GM23338 (cell line): ENCODE measurements around the gene WNK2. TPM values are rescaled to one million over a fixed set of nuclear protein-coding genes. Genes with fewer than 3 reads are reported as not detected.

Source experiments
- ATAC-seq: fragments of 200-7000 bp; cut with Tn5 transposase; 3 replicates; pipeline ENCODE4 v1.9.1; 2020
- DNase-seq: peaks from one replicate; pipeline ENCODE4 v3.0.0-alpha.2; 2015; ENCODE audit warnings: low spot score
- H2AFZ ChIP-seq: fragments of 200-600 bp; sonication (generic); 2 replicates; pipeline ENCODE4 v1.8.0; 2016; ENCODE audit warnings: antibody characterized with exemption, mild to moderate bottlenecking, moderate library complexity
- H3F3A ChIP-seq: fragments of 200-600 bp; sonication (generic); replicated peaks from 2 replicates; pipeline ENCODE4 v1.8.0; 2017; ENCODE audit warnings: antibody characterized with exemption, mixed run types, low read depth
- H3K27ac ChIP-seq: fragments of 200-600 bp; sonication (generic); 2 replicates; pipeline ENCODE4 v1.6.1; 2016; ENCODE audit warnings: low read depth
- H3K27me3 ChIP-seq: fragments of 200-600 bp; sonication (generic); 2 replicates; pipeline ENCODE4 v1.8.0; 2016; ENCODE audit warnings: mild to moderate bottlenecking, mixed run types, moderate library complexity; ENCODE audit not compliant: insufficient read depth
- H3K36me3 ChIP-seq: fragments of 200-600 bp; sonication (generic); 2 replicates; pipeline ENCODE4 v1.8.0; 2016; ENCODE audit warnings: mild to moderate bottlenecking; ENCODE audit not compliant: insufficient read depth
- H3K4me1 ChIP-seq: fragments of 200-600 bp; sonication (generic); 2 replicates; pipeline ENCODE4 v1.8.0; 2016; ENCODE audit warnings: mild to moderate bottlenecking, moderate library complexity; ENCODE audit not compliant: insufficient read depth
- H3K4me2 ChIP-seq: fragments of 200-600 bp; sonication (generic); 2 replicates; pipeline ENCODE4 v1.7.1; 2017; ENCODE audit warnings: mixed run types
- H3K4me3 ChIP-seq: fragments of 200-600 bp; sonication (generic); 2 replicates; pipeline ENCODE4 v1.6.1; 2016; ENCODE audit warnings: mixed run types
- H3K79me2 ChIP-seq: fragments of 200-600 bp; sonication (generic); replicated peaks from 2 replicates; pipeline ENCODE4 v1.8.0; 2017; ENCODE audit warnings: mild to moderate bottlenecking; ENCODE audit not compliant: insufficient read depth
- H3K9me2 ChIP-seq: fragments of 200-600 bp; sonication (generic); 2 replicates; pipeline ENCODE4 v1.8.0; 2017; ENCODE audit not compliant: insufficient read depth
- H4K20me1 ChIP-seq: fragments of 200-600 bp; sonication (generic); replicated peaks from 2 replicates; pipeline ENCODE4 v1.8.0; 2017; ENCODE audit warnings: mild to moderate bottlenecking; ENCODE audit not compliant: insufficient read depth
- H3K27ac Mint-ChIP-seq: 2 replicates; pipeline ENCODE4 v1.8.0; 2020; ENCODE audit warnings: inconsistent platforms, mild to moderate bottlenecking, moderate library complexity, mixed read lengths
- H3K27me3 Mint-ChIP-seq: 3 replicates; pipeline ENCODE4 v1.8.0; 2022; ENCODE audit warnings: low read depth, mild to moderate bottlenecking, moderate library complexity, mixed read lengths, inconsistent platforms; ENCODE audit not compliant: insufficient read depth, poor library complexity
- H3K36me3 Mint-ChIP-seq: 3 replicates; pipeline ENCODE4 v1.8.0; 2021; ENCODE audit warnings: low read depth, mild to moderate bottlenecking, inconsistent platforms, moderate library complexity, mixed read lengths
- H3K4me1 Mint-ChIP-seq: 3 replicates; pipeline ENCODE4 v1.8.0; 2020; ENCODE audit warnings: mild to moderate bottlenecking, inconsistent platforms, mixed read lengths
- H3K4me3 Mint-ChIP-seq: 3 replicates; pipeline ENCODE4 v1.8.0; 2021; ENCODE audit warnings: moderate library complexity, mild to moderate bottlenecking, inconsistent platforms, mixed read lengths
- H3K9me3 Mint-ChIP-seq: 3 replicates; pipeline ENCODE4 v1.8.0; 2020; ENCODE audit warnings: moderate library complexity, mild to moderate bottlenecking, inconsistent platforms, mixed read lengths
- CREB1 ChIP-seq: fragments of 250-450 bp; sonication (Bioruptor Pico); IDR thresholded peaks from 2 replicates; pipeline ENCODE4 v1.5.0; 2020; ENCODE audit warnings: low read depth, mild to moderate bottlenecking, moderate library complexity
- EZH2 ChIP-seq: fragments of 200-600 bp; sonication (generic); IDR thresholded peaks from one replicate; pipeline ENCODE4 v1.8.0; 2017; ENCODE audit warnings: antibody characterized with exemption, mild to moderate bottlenecking, low read depth; ENCODE audit not compliant: unreplicated experiment
- EZH2phosphoT487 ChIP-seq: fragments of 200-600 bp; sonication (generic); IDR thresholded peaks from one replicate; pipeline ENCODE4 v1.8.1; 2018; ENCODE audit warnings: antibody characterized with exemption; ENCODE audit not compliant: unreplicated experiment
- NANOG ChIP-seq: IDR thresholded peaks from 2 replicates; pipeline ENCODE4 v1.6.1; 2016; ENCODE audit warnings: antibody characterized with exemption, borderline replicate concordance
- STAT1 ChIP-seq: IDR thresholded peaks from one replicate; pipeline ENCODE4 v1.6.1; 2016; ENCODE audit warnings: antibody characterized with exemption; ENCODE audit not compliant: unreplicated experiment
- ZNF114 ChIP-seq: fragments of 250-450 bp; sonication (Bioruptor Pico); IDR thresholded peaks from 2 replicates; pipeline ENCODE4 v1.5.0; 2020; ENCODE audit warnings: mild to moderate bottlenecking, moderate library complexity
- polyA plus RNA-seq: library from polyadenylated mRNA; unstranded; fragments of >200 nt; fragmentation: Nextera tagmentation; extraction: Ambion mirVana; gene quantifications from 2 replicates; pipeline ENCODE4 v1.2.1, GENCODE V29; 2016
- total RNA-seq: library from RNA; depleted of rRNA; stranded (reverse); fragments of >200 nt; shearing (Covaris generic); gene quantifications from 2 replicates; pipeline ENCODE4 v1.2.3, GENCODE V29; 2014
- TF ChIP-seq, protein P1 (sequence below): IDR thresholded peaks from one replicate; pipeline ENCODE4 v1.6.1; 2018; ENCODE audit warnings: antibody characterized with exemption; ENCODE audit not compliant: unreplicated experiment
- TF ChIP-seq, protein P2 (sequence below): IDR thresholded peaks from 2 replicates; pipeline ENCODE4 v1.6.1; 2016; ENCODE audit warnings: antibody characterized with exemption
- TF ChIP-seq, protein P3 (sequence below), 2 experiments: fragments of 200-600 bp in 1 of 2; sonication (generic) in 1 of 2; conservative IDR thresholded peaks; 2 replicates each; pipeline versions ENCODE4 v1.5.1 to v1.6.1; 2016 to 2017; ENCODE audit warnings: antibody characterized with exemption in 2 of 2, low read depth in 2 of 2, mild to moderate bottlenecking in 2 of 2, moderate library complexity in 1 of 2

Gene WNK2
- total and polyA plus RNA-seq, 2 experiments from 2014 or later: 56.4 to 102 TPM

DNA sequence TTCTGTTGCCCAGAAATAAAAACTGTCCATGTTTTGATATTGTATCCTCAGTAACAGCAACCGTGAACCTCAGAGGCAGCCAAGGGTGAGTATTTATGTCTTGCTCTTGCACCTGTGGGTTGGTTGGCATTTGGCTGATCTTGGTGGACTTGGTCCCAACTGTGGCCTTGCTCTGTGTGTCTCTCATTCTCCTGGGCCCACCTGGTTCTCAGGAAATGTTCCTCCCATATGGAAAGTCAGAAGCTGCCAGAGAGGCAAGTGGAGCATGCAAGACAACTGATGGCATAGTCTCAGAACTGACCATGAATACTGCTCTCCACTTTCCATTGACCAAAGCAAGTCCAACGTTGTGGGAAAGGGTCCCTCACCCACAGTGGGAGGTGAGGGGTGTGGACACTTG is 36.3 kb upstream of the WNK2 start (continued):
- TF ChIP-seq ZNF114: no peak
- no peak for TF ChIP-seq STAT1
- TF ChIP-seq EZH2phosphoT487: no peak

DNA sequence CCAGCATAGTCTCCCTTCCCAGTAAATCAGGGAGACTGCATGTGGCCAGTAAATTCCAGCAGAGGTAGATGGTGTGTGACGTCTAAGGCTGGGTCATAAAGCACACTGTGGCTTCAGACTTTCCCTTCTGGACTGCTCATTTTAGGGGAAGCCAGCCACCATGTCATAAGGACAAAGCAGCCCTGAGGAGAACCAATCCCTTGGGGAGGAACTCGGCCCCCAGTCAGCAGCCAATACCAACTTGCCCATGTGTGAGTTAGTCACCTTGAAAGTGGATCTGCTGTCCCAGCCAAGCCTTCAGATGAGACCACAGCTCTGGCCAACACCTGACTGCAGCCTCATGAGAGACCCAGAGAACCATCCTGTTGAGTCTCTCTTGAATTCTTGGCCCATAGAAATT is 35.2 kb upstream of the WNK2 start:
- H3K36me3 Mint-ChIP-seq: no peaks in the 10 kb centered on the region

DNA sequence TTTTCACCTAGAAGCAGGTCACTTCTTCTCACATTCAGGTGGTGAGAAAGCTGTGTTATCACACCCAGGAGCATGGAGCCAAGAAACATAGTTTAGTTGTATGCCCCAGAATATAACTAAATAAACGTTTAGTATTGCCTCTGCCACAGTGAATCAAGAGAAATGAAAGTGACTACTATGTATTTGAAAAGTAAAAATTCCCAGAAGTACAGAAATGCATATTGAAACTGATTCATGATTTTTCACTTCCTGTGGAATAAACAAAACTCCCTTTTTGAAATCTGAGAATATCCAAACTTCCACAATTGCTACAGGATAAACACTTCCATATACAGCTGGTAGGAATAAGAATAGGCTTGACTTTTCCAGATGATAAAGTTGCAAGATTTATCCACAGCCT is 34.6 kb upstream of the WNK2 start:
- Histone ChIP-seq H4K20me1 (no peaks in the 10 kb centered on the region), H3F3A (no peaks in the 10 kb centered on the region), H3K4me3 (no peak overlapping the region), H3K79me2 (no peaks in the 10 kb centered on the region), H3K4me1 (no peaks in the 10 kb centered on the region), H3K4me2 (no peak overlapping the region), H3K27ac (no peak overlapping the region), H3K9me2 (no peaks in the 10 kb centered on the region; the same call in 1 of the 2 replicates), H2AFZ (no peak overlapping the region), H3K27me3 (no peaks in the 10 kb centered on the region), H3K36me3 (no peaks in the 10 kb centered on the region)
- Mint-ChIP-seq H3K4me3 (no peak overlapping the region), H3K36me3 (no peaks in the 10 kb centered on the region), H3K27ac (no peak overlapping the region), H3K9me3 (no peaks in the 10 kb centered on the region; the same call in 2 of the 3 replicates), H3K27me3 (peaks cover 1% of the 10 kb centered on the region), H3K4me1 (peaks cover 2% of the 10 kb centered on the region; the same call in 2 of the 3 replicates)
- ATAC-seq (no peak), DNase-seq (no peak)
- no peak for TF ChIP-seq EZH2
- TF ChIP-seq, protein P1, sequence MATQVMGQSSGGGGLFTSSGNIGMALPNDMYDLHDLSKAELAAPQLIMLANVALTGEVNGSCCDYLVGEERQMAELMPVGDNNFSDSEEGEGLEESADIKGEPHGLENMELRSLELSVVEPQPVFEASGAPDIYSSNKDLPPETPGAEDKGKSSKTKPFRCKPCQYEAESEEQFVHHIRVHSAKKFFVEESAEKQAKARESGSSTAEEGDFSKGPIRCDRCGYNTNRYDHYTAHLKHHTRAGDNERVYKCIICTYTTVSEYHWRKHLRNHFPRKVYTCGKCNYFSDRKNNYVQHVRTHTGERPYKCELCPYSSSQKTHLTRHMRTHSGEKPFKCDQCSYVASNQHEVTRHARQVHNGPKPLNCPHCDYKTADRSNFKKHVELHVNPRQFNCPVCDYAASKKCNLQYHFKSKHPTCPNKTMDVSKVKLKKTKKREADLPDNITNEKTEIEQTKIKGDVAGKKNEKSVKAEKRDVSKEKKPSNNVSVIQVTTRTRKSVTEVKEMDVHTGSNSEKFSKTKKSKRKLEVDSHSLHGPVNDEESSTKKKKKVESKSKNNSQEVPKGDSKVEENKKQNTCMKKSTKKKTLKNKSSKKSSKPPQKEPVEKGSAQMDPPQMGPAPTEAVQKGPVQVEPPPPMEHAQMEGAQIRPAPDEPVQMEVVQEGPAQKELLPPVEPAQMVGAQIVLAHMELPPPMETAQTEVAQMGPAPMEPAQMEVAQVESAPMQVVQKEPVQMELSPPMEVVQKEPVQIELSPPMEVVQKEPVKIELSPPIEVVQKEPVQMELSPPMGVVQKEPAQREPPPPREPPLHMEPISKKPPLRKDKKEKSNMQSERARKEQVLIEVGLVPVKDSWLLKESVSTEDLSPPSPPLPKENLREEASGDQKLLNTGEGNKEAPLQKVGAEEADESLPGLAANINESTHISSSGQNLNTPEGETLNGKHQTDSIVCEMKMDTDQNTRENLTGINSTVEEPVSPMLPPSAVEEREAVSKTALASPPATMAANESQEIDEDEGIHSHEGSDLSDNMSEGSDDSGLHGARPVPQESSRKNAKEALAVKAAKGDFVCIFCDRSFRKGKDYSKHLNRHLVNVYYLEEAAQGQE: no peak
- TF ChIP-seq, protein P2, sequence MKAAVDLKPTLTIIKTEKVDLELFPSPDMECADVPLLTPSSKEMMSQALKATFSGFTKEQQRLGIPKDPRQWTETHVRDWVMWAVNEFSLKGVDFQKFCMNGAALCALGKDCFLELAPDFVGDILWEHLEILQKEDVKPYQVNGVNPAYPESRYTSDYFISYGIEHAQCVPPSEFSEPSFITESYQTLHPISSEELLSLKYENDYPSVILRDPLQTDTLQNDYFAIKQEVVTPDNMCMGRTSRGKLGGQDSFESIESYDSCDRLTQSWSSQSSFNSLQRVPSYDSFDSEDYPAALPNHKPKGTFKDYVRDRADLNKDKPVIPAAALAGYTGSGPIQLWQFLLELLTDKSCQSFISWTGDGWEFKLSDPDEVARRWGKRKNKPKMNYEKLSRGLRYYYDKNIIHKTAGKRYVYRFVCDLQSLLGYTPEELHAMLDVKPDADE: no peak
- TF ChIP-seq, protein P3, sequence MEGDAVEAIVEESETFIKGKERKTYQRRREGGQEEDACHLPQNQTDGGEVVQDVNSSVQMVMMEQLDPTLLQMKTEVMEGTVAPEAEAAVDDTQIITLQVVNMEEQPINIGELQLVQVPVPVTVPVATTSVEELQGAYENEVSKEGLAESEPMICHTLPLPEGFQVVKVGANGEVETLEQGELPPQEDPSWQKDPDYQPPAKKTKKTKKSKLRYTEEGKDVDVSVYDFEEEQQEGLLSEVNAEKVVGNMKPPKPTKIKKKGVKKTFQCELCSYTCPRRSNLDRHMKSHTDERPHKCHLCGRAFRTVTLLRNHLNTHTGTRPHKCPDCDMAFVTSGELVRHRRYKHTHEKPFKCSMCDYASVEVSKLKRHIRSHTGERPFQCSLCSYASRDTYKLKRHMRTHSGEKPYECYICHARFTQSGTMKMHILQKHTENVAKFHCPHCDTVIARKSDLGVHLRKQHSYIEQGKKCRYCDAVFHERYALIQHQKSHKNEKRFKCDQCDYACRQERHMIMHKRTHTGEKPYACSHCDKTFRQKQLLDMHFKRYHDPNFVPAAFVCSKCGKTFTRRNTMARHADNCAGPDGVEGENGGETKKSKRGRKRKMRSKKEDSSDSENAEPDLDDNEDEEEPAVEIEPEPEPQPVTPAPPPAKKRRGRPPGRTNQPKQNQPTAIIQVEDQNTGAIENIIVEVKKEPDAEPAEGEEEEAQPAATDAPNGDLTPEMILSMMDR (conservative IDR thresholded peaks at IDR 0.05; ENCODE audit: low read depth in 2 of 2): no peak
- no peak for TF ChIP-seq CREB1 (CRISPR knock-in tag)
- no peak for TF ChIP-seq NANOG

More for the DNA sequence above, 35.2 kb upstream of the WNK2 start:
- Histone ChIP-seq H4K20me1 (no peaks in the 10 kb centered on the region), H2AFZ (no peak overlapping the region), H3K36me3 (no peaks in the 10 kb centered on the region), H3F3A (no peaks in the 10 kb centered on the region), H3K4me1 (no peaks in the 10 kb centered on the region), H3K9me2 (no peaks in the 10 kb centered on the region; the same call in 1 of the 2 replicates), H3K4me2 (no peak overlapping the region), H3K4me3 (no peak overlapping the region), H3K79me2 (no peaks in the 10 kb centered on the region), H3K27ac (no peak overlapping the region), H3K27me3 (no peaks in the 10 kb centered on the region)
- Mint-ChIP-seq H3K27me3 (peaks cover 1% of the 10 kb centered on the region), H3K9me3 (no peaks in the 10 kb centered on the region; the same call in 2 of the 3 replicates), H3K4me1 (peaks cover 6% of the 10 kb centered on the region; the same call in 2 of the 3 replicates), H3K4me3 (no peak overlapping the region), H3K27ac (no peak overlapping the region)
- no peak for ATAC-seq
- TF ChIP-seq EZH2phosphoT487: no peak
- no peak for DNase-seq
